Ovary (tissue), 3 donors: ENCODE measurements around the gene AKAP9.
"Not testable (repeated sequence)": the region's sequence is repeated elsewhere in the genome, so short reads cannot be mapped to it uniquely, and the experiment has no call there.

Source experiments
- CTCF ChIP-seq, 3 donors: fragments of 450-650 bp in 2 of 3; fragments of 200-600 bp in 1 of 3; IDR thresholded peaks; one replicate each; pipeline versions ENCODE4 v1.5.1 to v1.8.0; 2016 to 2022; ENCODE audit warnings: antibody characterized with exemption in 3 of 3, mild to moderate bottlenecking in 1 of 3
- EP300 ChIP-seq: sonication (generic); formaldehyde crosslinking; IDR thresholded peaks from one replicate; pipeline ENCODE4 v1.6.1; 2017; ENCODE audit warnings: antibody characterized with exemption
- POLR2A ChIP-seq: fragments of 450-650 bp; IDR thresholded peaks from one replicate; pipeline ENCODE4 v1.6.1; 2017; ENCODE audit warnings: antibody characterized with exemption, mild to moderate bottlenecking, moderate library complexity
- donor health status: DM: no; HTN: no; CAD: no.

GRCh38 chr7:91982352-91982751 lies 41.7 kb downstream of the AKAP9 start:
- TF ChIP-seq CTCF (IDR thresholded peaks at IDR 0.05); POLR2A; EP300: not testable (repeated sequence)
